Measurements from ENCODE around the gene SPON1. TPM values are rescaled to one million over a fixed set of nuclear protein-coding genes. Genes with fewer than 3 reads are reported as not detected.

SPON1 gene
- total and polyA plus RNA-seq, 10 of the 15 experiments (the other 5 are each of a cell fraction or from before 2014, with no cell fraction given): 0.13 to 1.1 (median 0.18) TPM; not detected in 5

GRCh38 chr11:13944911-13945425, 17.6 kb upstream of the SPON1 start:
- FAIRE-seq (no peak), ATAC-seq (no peak), DNase-seq (ENCODE audit: low read depth, low spot score) (no peak)
- Histone ChIP-seq H2AFZ (ENCODE audit: control insufficient read depth, low read depth, low read length) (no peak overlapping the region), H3K9me3 (replicated peaks; ENCODE audit: control insufficient read depth, insufficient read depth, low read length) (no peaks in the 10 kb centered on the region), H3K4me1 (ENCODE audit: control insufficient read depth, insufficient read depth, low read length) (no peaks in the 10 kb centered on the region), H3K36me3 (ENCODE audit: control insufficient read depth in 2 of 2, insufficient read depth in 2 of 2, low read length in 1 of 2) (no peaks in the 10 kb centered on the region), H4K20me1 (ENCODE audit: control insufficient read depth, insufficient read depth) (no peaks in the 10 kb centered on the region), H3K27ac (ENCODE audit: control insufficient read depth, insufficient read depth) (no peak overlapping the region), H3K79me2 (ENCODE audit: control insufficient read depth, insufficient read depth, low read length) (no peaks in the 10 kb centered on the region), H3K4me3 (no peak overlapping the region), H3K4me2 (ENCODE audit: control insufficient read depth, insufficient read depth) (no peak overlapping the region), H3K9ac (ENCODE audit: control insufficient read depth, insufficient read depth, low read length) (no peak overlapping the region), H3K27me3 (replicated peaks in 1 of 2; ENCODE audit: control insufficient read depth in 2 of 2, insufficient read depth in 2 of 2, low read length in 1 of 2) (no peaks in the 10 kb centered on the region)
- in situ Hi-C loops (cut with MboI): no loop called here
- POLR2A ChIA-PET: no interaction called here
- WGBS (ENCODE audit: insufficient coverage, insufficient replicate concordance, low lambda C conversion rate, missing lambda C conversion rate): 51% methylated on average over 3 of the region's 3 CpGs
- TF ChIP-seq SMC3 (IDR thresholded peaks at IDR 0.05; ENCODE audit: borderline replicate concordance, low read length) (no peak), NFYB (IDR thresholded peaks at IDR 0.05; ENCODE audit: insufficient read depth, low read depth, low read length) (no peak), EZH2 (IDR thresholded peaks at IDR 0.05; ENCODE audit: borderline replicate concordance, control insufficient read depth, low read depth, low read length) (no peak), MAX (IDR thresholded peaks at IDR 0.05; ENCODE audit: low read depth, low read length) (no peak), HSF1 (IDR thresholded peaks at IDR 0.05; ENCODE audit: low read depth, low read length) (no peak), ELK1 (IDR thresholded peaks at IDR 0.05; ENCODE audit: low read depth, low read length) (no peak), MEF2B (IDR thresholded peaks at IDR 0.05; ENCODE audit: partially characterized antibody, poor library complexity, severe bottlenecking) (no peak), NR2F1 (conservative IDR thresholded peaks at IDR 0.05) (no peak), CEBPB (IDR thresholded peaks at IDR 0.05; ENCODE audit: borderline replicate concordance in 1 of 2, low read depth in 2 of 2, low read length in 2 of 2) (no peak), STAT1 (conservative IDR thresholded peaks at IDR 0.05) (no peak), TARDBP (IDR thresholded peaks at IDR 0.05; ENCODE audit: borderline replicate concordance) (no peak), ZBTB4 (CRISPR knock-in tag; IDR thresholded peaks at IDR 0.05) (no peak), CHD4 (IDR thresholded peaks at IDR 0.05) (no peak), TCF7 (IDR thresholded peaks at IDR 0.05; ENCODE audit: borderline replicate concordance) (no peak), NBN (IDR thresholded peaks at IDR 0.05) (no peak), ZSCAN29 (IDR thresholded peaks at IDR 0.05) (no peak)
- no TSS peak for BruUV-seq (replicated peaks)
- CTCF ChIA-PET: no interaction called here
- RAD21 ChIA-PET (ENCODE audit: unreplicated experiment): interaction anchor here (0.7 kb wide), 1 partner anchor 306 kb away, joined by 3 read pairs; no protein-coding TSS in a partner anchor
- intact Hi-C loops (cut with micrococcal nuclease; ENCODE audit: unreplicated experiment): no loop called here
- SMC1A ChIA-PET (ENCODE audit: uncharacterized antibody, unreplicated experiment): no interaction called here
